HG03571 (cell line): ENCODE results near the gene CCZ1.
"Not testable (repeated sequence)": the region's sequence is repeated elsewhere in the genome, so short reads cannot be mapped to it uniquely, and the experiment has no call there.

Experiments used
- ATAC-seq: cut with Tn5 transposase; IDR thresholded peaks from one replicate; pipeline ENCODE4 v1.9.1; 2021; ENCODE audit not compliant: unreplicated experiment

Gene CCZ1

GRCh38 chr7:5904726-5905125 is 6.2 kb downstream of the CCZ1 start:
- ATAC-seq: not testable (repeated sequence)

- not testable (repeated sequence) for ATAC-seq
Measured at GRCh38 chr7:5908835-5909234, 10.3 kb downstream of the CCZ1 start.

GRCh38 chr7:5916529-5916928 is 18.0 kb downstream of the CCZ1 start:
- ATAC-seq: not testable (repeated sequence)

GRCh38 chr7:5924180-5924579 is 25.6 kb downstream of the CCZ1 start:
- not testable (repeated sequence) for ATAC-seq

GRCh38 chr7:5924630-5925029 is 26.1 kb downstream of the CCZ1 start:
- not testable (repeated sequence) for ATAC-seq

GRCh38 chr7:5926263-5926870 is 27.8 kb downstream of the CCZ1 start:
- ATAC-seq: not testable (repeated sequence)

GRCh38 chr7:5930290-5930689 is 31.8 kb downstream of the CCZ1 start:
- ATAC-seq: not testable (repeated sequence)

- ATAC-seq: not testable (repeated sequence)
Measured at GRCh38 chr7:5931250-5931649, 32.7 kb downstream of the CCZ1 start.

- ATAC-seq: not testable (repeated sequence)
Measured at GRCh38 chr7:5931905-5932644, 33.5 kb downstream of the CCZ1 start.

- not testable (repeated sequence) for ATAC-seq
Measured at GRCh38 chr7:5934945-5935450, 36.5 kb downstream of the CCZ1 start.

GRCh38 chr7:5963205-5963604 is 64.7 kb downstream of the CCZ1 start:
- not testable (repeated sequence) for ATAC-seq

- ATAC-seq: not testable (repeated sequence)
Measured at GRCh38 chr7:5963810-5964209, 65.3 kb downstream of the CCZ1 start.

- ATAC-seq: not testable (repeated sequence)
Measured at GRCh38 chr7:5970347-5970911, 71.9 kb downstream of the CCZ1 start, which contains the start of gene RSPH10B. Gene RSPH10B (minus strand): TSS chr7:5970689. CDS start chr7:5967116, 3,573 bp downstream.

- ATAC-seq: not testable (repeated sequence)
Measured at GRCh38 chr7:5973580-5973979, 75.0 kb downstream of the CCZ1 start.
